GM03348 (cell line): ENCODE results near the gene ATP6V1B1.

ENCODE experiments used
- DNase-seq: peaks from one replicate; pipeline ENCODE4 v3.0.0; 2012; ENCODE audit warnings: low spot score

ATP6V1B1 gene

DNA sequence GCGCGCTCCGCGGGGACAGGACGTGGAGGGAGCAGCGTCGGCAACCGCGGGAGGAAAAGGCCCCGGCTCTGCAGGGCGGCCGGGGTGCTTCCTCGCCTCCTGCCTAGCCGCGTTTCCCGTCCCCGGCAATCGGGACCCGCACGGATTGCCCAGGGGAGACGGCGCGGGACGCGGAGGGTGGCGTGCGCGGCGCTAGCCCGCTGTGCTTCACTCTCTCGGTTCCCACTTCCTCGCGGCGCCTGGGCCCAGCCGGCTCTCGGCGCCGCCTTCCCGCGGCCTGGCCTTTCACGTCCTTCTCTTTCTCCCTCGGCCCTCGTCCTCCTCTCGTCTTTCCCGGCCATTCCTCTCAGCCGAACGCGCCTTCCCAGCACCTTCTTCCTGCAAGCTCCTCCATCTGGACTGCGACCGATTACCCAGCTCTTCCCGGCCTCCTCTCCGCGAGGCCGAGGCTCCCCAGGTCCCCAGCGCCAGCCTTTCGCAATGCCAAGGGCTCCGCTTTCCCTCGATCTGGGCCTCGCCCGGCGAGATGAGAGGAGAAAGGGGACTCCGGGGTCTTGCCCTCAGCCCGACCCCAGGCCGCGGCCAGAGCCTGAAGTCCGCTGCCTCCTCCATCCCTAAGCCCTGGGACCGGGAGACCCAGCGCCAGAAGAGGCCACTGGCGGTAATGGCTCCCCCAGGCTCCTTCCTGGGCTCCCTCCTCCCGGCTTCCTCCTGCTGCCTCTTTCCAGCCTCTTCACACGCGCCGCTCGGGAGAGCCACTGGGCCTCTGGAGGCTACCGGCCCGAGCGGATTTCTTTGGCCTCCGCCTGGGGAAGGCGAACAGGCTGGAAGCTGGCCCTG is 34.3 kb upstream of the ATP6V1B1 start:
- DNase-seq, result no peak

DNA sequence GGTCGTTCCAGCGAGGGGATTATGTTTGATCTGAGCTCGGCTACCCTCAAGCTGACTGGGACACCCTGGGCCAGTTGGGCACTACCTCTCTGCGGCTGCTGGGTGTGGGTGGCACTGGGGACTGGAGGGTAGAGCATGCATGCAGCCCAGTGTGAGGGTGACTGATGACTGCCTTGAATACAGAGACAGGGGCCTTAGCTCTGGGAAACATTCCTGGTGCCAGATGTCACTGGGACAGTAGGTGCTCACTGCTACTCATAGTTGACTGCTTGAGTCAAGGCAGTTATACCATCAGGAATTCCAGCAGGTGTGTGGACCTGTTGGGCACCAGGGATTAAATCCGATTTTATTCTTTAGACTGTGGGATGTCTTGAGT is 33.6 kb upstream of the ATP6V1B1 start:
- no peak for DNase-seq

GRCh38 chr2:70902579-70902978 is 33.1 kb upstream of the ATP6V1B1 start:
- no peak for DNase-seq

DNA sequence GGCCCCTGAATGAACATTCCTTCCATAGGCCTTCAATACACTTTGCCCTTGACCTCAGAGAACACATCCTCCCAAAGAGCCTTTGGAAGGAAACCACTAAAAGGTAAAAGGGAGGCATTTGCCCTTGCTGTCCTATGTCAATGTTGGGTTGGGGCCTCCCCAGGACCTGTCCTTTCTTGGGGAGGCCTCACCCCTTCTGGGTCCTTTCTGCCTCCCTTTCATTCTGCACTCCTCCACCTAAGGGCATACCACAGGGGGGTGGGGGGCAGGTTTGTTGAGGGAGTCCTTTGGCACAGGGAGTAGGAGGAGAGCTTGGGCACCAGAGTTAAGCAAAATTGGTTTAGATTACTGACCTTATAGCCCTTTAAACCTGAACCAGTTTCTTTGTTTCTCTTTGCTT is 32.5 kb upstream of the ATP6V1B1 start:
- DNase-seq, result no peak

- no peak for DNase-seq
Observed at GRCh38 chr2:70903641-70904340, 31.9 kb upstream of the ATP6V1B1 start.

DNA sequence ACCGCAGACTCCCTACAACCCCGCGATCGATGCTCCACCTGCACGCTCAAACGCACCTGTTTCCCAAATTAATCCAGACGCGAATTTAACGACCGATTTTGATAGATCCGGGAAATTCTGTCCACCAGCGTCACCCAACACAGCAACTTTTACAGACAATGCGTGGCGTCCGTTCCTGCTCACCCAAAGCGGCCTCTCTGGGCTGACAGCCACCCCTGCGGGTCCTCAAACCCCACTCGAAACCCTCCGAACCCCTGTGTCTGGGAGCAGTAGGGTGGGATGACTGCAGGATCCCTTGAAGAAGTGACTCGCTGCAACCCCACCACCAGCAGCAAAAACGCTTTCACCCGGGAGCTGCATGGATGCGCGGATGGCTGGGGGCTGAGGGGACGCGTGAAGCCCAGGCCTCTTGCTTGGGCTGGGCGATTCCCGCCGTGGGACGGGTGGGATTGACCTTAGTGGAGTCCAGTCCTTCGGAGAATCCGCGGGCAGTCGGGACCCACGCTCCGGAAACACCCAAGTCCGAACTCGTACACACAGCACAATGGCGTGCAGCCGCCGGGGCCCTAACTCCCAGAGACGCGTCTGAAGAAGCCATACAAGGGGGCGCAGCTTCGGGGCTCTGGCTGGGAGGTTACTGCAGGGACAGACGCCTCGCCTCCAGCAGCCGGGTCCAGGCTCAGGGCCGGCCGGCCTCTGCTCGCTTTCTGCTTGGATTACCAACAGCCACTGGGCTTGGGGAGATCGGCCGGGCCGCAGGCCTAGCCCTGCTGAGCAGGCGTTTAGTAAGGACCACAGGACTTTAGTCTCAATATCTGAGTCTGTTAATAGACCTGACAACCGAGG is 31.1 kb upstream of the ATP6V1B1 start:
- no peak for DNase-seq

- no peak for DNase-seq
Observed at GRCh38 chr2:70905443-70906421, 30.0 kb upstream of the ATP6V1B1 start.

DNA sequence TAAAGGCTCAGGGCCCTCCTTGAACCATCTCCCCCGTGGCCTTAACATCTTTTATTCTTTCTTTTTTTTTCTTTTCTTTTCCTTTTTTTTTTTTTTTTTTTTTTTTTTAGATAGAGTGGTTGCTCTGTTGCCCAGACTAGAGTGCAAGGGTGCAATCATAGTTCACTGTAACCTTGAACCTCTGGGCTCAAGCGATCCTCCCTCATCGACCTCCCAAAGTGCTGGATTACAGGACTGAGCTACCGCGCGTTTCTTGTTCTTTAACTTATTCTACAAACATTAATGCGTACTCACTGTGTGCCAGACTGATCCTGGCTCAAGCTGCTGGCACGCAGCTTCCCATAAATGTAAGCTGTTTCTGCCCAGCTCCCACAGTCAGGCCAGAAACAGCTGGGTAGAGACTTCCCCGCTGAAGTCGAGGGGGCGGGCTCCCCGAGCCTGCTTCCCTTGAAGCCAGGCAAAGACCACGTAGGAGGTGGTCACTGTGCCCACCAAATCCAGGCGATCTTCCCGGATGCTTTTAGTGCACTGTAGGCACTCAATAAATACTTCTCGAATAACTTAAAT is 29.2 kb upstream of the ATP6V1B1 start:
- DNase-seq, result no peak

DNA sequence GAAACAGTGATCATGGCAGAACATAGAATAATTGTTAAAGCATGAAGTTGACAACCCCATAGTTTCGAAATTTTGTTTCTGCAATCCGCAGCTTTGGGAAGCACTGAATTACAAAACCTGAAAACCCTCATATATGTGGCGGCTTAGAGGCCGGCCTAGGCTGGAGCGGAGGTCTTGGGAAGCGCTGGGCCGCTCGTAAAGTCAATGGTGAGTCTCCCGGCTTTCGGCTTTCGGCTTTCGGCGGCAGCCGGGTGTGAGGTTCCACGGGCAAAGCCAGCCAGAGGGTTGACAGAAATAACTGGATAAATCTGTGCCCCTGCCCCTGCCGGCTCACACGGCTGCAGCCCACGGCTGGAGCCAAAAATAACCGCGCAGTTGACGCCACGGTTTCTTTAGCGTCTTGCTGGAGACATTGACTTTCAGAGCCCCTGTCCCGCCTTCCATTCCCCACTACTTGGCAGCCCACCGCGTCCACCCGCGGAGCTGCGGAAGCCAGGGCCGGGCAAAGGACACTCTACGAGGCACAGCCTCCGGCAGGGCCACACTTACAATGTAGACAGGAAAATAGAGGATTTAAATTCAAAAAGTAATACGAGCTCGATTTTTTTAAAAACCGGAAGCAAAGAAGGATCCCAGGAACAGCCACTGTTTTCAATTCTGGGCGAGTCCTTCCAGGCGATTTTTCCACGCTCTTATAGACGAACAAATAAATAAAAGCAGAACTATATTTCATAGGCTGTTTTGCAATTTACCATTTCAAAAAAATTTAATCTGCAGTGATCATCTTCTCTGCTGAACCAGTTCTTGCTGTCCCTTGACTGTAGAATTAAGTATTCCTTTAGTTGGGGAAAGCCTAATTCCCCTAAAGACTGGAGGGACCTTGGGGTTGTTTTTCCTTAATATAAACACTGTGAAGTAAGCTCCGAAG is 28.3 kb upstream of the ATP6V1B1 start:
- DNase-seq, result no peak

GRCh38 chr2:70916291-70916690 is 19.4 kb upstream of the ATP6V1B1 start:
- DNase-seq, result no peak

DNA sequence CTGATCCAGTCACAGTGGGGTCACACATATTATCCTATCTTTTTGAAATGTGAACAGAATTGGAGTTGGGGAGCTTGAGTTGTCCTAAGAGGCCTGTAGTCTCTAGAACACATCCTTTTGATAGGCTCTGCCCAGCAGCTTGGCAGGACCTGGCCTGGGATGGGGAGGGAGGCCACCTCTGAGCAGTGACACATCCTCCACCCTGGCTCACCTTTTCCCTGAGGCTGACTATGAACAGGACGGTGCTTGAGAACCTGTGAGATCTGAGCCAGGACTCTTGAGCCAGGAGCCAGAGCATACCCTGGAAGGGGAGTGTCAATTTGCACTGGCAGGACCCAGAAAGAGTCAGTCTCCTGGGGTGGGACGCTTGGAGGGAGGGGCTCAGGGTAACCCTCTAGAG is 17.7 kb upstream of the ATP6V1B1 start:
- no peak for DNase-seq

DNA sequence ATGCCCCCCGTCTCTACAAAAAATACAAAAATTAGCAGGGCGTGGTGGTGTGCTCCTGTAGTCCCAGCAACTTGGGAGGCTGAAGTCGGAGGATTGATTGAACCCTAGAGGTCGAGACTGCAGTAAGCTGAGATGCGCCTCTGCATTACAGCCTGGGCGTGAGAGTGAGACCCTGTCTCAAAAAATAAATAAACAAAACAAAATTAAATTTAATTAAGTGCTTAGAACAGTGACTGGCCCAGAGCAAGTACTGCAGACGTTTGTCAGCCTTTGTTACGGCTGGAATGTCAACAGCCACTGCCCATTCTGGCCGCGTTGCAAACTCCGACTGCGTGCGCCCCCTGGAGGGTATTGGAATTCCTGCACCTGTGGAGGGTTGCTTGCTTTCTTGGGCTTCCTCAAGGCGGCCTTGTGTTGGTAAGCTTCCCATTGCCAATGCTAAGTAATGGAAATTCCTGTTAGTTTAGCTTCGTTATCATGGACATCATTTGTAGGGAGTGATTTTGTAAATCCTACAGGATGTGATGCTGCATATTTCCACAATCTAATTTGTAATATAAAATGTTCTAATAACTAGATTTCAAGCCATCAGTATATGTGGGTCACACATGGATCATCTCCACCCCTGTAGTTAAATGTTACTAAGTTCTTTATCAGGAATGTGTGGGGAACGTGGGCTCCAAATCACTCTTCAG is 15.9 kb upstream of the ATP6V1B1 start:
- DNase-seq, result peak; percentile 88

- no peak for DNase-seq
Observed at GRCh38 chr2:70920367-70920715, 15.4 kb upstream of the ATP6V1B1 start.

DNA sequence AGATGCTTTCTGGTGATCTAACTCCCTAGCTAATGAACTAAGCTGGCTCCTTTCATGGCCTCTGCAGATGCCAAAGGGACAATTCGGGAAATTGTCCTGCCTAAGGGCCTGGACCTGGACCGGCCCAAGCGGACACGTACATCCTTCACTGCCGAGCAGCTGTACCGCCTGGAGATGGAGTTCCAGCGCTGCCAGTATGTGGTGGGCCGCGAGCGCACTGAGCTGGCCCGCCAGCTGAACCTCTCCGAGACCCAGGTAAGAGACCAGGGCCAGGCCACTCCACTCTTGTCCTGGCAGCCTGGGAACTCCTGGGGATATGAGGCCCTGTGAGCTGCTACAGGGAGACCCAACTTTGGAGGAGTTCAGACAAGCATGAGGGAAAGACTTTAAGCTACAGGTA is 14.7 kb upstream of the ATP6V1B1 start:
- DNase-seq, result no peak

GRCh38 chr2:70921839-70922234 is 13.9 kb upstream of the ATP6V1B1 start:
- no peak for DNase-seq

DNA sequence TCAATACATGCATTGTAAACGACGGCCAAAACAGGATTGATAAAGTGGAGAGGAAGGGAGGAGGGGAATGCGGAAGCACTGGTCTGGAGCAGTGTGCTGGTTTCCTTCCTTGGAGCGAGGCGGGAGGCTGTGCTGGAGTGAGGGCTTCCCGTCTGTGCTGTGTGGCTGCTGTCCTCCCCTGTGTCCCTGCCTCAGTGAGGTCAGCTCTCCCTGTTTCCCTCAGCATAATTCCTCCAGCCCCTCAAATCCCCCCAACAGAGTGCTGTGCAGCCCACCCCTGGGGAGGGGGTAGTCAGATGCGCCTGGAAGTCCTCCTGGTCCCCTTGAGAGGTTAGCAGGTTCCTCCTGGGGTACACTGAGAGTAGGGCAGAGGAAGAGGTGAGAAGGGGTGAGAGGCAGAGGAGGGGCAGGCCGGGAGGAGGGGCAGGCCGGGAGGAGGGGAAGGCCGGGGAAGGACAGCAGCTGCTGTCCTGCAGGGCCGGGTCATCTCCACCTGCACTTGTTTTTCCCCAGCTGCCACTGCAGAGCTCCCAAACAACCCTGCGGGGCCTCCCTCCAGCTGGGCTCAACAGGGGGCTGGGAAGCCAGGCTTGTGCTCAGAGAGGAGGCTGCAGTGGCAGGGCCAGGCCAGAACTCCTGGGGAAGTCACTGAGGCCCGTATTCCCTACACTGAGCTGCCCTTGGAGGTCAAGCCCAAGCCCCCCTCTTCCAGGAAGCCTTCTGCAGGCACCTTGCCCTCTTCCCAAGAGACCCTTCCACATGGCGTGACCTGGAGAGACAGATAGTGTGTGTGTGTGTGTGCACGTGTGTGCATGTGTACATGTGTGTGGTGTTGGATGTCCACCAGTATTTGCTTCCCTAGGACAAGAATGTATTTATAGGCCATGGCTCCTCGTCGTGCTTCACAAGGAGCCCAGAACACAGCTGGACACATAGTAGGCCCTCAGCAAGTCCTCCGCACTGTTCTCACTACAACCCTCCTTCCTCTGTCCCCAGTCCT is 13.2 kb upstream of the ATP6V1B1 start:
- no peak for DNase-seq

- DNase-seq, result no peak
Observed at GRCh38 chr2:70923378-70924015, 12.2 kb upstream of the ATP6V1B1 start.

DNA sequence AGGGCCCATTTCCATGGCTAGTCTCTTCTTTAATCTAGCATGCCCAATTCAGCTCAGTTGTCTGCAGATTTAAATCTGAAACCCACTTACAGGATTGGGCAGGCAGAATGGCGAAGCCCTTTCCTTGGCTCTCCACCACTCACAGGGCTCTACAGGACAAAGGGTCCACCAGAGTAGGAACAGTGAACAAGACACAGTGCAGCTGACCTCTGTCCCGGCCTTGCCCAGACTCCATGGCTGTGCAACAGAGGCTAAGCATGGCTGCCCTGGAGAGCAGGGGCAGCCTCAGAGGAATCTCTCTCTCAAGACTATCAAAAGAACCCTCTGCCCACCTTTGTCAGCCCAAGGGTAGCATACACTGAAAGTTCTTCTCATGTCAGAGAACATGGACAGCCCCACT is 9.7 kb upstream of the ATP6V1B1 start:
- DNase-seq, result no peak
